HuH-7 (cell line): ENCODE results near the gene SLC8A1.
"Not testable (repeated sequence)": the region's sequence is repeated elsewhere in the genome, so short reads cannot be mapped to it uniquely, and the experiment has no call there.

ENCODE experiments used
- DNase-seq: peaks from one replicate; pipeline ENCODE4 v3.0.0; 2011; ENCODE audit warnings: low spot score

The SLC8A1 gene

GRCh38 chr2:40106061-40106460 is 345.8 kb downstream of the SLC8A1 start:
- DNase-seq = no peak

GRCh38 chr2:40105593-40105992 is 346.3 kb downstream of the SLC8A1 start:
- no peak for DNase-seq

GRCh38 chr2:40103590-40103989 is 348.3 kb downstream of the SLC8A1 start:
- no peak for DNase-seq

GRCh38 chr2:40103163-40103562 is 348.7 kb downstream of the SLC8A1 start:
- DNase-seq = no peak

- no peak for DNase-seq
These were observed 349.4 kb downstream of the SLC8A1 start for GRCh38 chr2:40102447-40102846.

- DNase-seq = no peak
These were observed 350.7 kb downstream of the SLC8A1 start for GRCh38 chr2:40101131-40101575.

- no peak for DNase-seq
These were observed 351.2 kb downstream of the SLC8A1 start for GRCh38 chr2:40100676-40101075.

GRCh38 chr2:40098786-40099470 is 353.0 kb downstream of the SLC8A1 start:
- DNase-seq = no peak

- no peak for DNase-seq
These were observed 354.1 kb downstream of the SLC8A1 start for GRCh38 chr2:40097691-40098385.

- no peak for DNase-seq
These were observed 355.5 kb downstream of the SLC8A1 start for GRCh38 chr2:40096360-40096759.

GRCh38 chr2:40095000-40095399 is 356.9 kb downstream of the SLC8A1 start:
- DNase-seq = no peak

- no peak for DNase-seq
These were observed 357.4 kb downstream of the SLC8A1 start for GRCh38 chr2:40094451-40094850.

GRCh38 chr2:40093021-40093675 is 358.7 kb downstream of the SLC8A1 start:
- DNase-seq = no peak

- DNase-seq = no peak
These were observed 361.8 kb downstream of the SLC8A1 start for GRCh38 chr2:40090044-40090443.

GRCh38 chr2:40087927-40088326 is 364.0 kb downstream of the SLC8A1 start:
- DNase-seq = no peak

GRCh38 chr2:40087434-40087833 is 364.5 kb downstream of the SLC8A1 start:
- no peak for DNase-seq

GRCh38 chr2:40085786-40086185 is 366.1 kb downstream of the SLC8A1 start:
- DNase-seq = no peak

- not testable (repeated sequence) for DNase-seq
These were observed 378.6 kb downstream of the SLC8A1 start for GRCh38 chr2:40073336-40073735.

GRCh38 chr2:40072442-40073232 is 379.3 kb downstream of the SLC8A1 start:
- DNase-seq = no peak

GRCh38 chr2:40062381-40062780 is 389.5 kb downstream of the SLC8A1 start:
- no peak for DNase-seq

GRCh38 chr2:40049781-40050180 is 402.1 kb downstream of the SLC8A1 start:
- DNase-seq = no peak

GRCh38 chr2:40048506-40048905 is 403.4 kb downstream of the SLC8A1 start:
- DNase-seq = no peak
